M059J (cell line): ENCODE measurements around the gene APAF1. TPM values are rescaled to one million over a fixed set of nuclear protein-coding genes. Genes with fewer than 3 reads are reported as not detected.

Experiments
- DNase-seq: peaks from one replicate; pipeline ENCODE4 v3.0.0-alpha.2; 2012; ENCODE audit warnings: low read depth
- total RNA-seq: library from RNA; depleted of rRNA; stranded (reverse); fragments of >200 nt; shearing (Covaris generic); gene quantifications from 2 replicates; pipeline ENCODE4 v1.2.3, GENCODE V29; 2014; rRNA removed

The APAF1 gene
- total RNA-seq, 1 experiment from 2014 or later = 19.5 TPM

DNA sequence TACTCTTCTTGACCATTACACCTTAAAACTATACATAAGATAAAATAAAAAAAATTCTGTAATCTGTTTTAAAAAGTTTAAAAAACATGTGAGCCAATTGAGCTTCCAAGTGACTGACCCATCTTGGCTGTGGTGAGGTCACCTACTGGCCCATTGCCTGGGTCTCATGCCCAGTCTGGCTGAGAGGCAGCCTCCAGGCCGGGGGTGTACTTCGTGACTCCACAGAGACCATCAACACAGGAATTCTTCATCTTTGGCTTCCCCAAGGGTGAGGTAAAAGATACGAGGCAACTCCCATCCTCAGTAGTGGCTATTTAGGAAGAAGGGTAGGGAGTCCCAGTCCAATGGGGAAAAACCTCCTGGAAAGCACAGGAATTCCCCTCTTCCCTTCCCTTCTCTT, 113.2 kb downstream of the APAF1 start:
- peak; percentile 48 for DNase-seq

GRCh38 chr12:98763656-98764055, 118.6 kb downstream of the APAF1 start:
- no peak for DNase-seq

GRCh38 chr12:98767248-98767647, 122.2 kb downstream of the APAF1 start:
- no peak for DNase-seq

DNA sequence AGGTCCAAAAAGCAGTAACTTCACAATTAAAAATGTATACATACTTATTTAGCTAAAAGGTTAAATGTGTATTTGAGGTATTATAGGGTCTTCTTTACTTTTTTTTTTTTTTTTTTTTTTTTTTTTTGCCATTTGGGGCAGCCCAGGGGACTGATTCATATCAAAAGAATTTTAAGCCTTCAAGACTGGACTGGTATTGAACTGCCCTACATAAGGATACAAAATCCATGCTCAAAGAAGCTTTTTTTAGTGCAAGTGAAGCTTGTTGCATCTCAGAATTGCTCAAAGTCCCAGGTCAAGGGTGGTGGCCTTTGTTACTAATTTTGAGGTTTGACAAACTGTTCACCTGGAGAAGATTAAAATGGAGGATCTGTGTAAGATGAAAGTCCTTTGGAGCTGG, 124.0 kb downstream of the APAF1 start:
- no peak for DNase-seq

GRCh38 chr12:98770230-98770629, 125.1 kb downstream of the APAF1 start:
- DNase-seq = no peak

GRCh38 chr12:98771811-98772752, 127.0 kb downstream of the APAF1 start:
- no peak for DNase-seq

DNA sequence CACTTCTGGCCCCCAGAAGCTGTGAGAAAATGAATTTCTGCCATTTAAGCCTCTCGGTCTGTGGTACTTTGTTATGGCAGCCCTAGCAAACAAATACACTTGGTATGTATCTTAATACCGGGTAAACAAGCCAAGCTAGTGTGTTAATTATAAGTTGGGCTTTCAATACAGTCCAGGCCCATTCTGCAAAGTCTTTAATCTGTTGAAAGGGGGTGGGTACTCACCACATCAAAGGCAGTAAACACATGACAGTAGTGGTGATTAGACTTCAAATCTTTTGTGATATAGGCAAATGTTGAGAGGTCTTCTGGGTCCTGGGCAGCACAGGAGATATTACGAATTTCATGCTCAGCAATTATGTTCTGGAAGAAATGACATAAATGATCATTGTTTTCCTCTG, 127.7 kb downstream of the APAF1 start:
- DNase-seq = no peak

DNA sequence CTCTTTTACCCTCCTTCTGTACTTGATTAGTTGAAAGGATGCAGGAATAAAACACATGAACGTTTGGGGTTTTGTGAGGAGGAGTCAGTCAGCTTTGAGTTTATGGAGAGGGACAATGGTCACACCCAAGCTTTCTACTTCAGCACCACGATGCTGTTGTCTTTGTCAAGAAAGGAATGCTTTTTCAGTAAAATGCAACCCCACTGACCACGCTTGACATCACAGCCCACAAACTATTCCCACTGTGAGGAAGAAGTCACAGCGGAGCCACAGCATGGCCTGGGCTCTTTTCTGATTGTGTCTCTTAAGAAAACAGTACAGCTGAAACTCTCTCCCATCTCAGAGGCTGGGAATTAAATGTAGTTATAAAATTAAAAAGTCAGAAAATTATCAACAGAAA, 135.2 kb downstream of the APAF1 start:
- DNase-seq = no peak

DNA sequence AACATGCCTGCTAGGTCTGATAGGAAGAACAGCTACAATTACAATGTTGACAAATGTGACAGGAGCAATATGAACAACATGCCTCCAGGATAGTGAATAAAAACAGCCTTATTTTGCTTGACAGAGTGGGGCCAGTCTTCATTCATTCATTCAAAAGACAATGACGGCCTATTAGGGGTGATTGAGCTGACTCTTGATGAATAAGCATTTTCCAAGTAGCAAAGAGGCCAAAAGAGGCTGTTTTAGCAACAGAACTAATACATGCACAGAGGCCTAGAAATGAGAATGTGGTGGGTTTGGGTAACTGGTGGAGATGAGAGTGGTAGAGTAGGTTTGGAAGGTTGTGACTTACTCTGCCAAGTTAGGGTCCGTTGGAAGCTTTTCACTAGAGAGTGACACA, 138.3 kb downstream of the APAF1 start:
- DNase-seq = no peak

Other genes with a start within 250 kb of the APAF1 start
- gene TMPO, start 129.7 kb upstream of the APAF1 start, total RNA-seq = 133 and 194 TPM in 2 replicates
- 560 and 563 TPM in 2 replicates for gene SLC25A3, start 51.6 kb upstream of the APAF1 start, total RNA-seq
- gene IKBIP, start 502 bp upstream of the APAF1 start, total RNA-seq = 69.8 and 92.7 TPM in 2 replicates